Left lung (tissue), 10 donors: ENCODE results near the gene CCDC187. TPM values are rescaled to one million over a fixed set of nuclear protein-coding genes. Genes with fewer than 3 reads are reported as not detected.

Source experiments
- ATAC-seq: fragments of 200-7000 bp; cut with Tn5 transposase; one replicate; pipeline ENCODE4 v1.9.1; 2020; ENCODE audit warnings: moderate library complexity
- DNase-seq, 4 donors: peaks; one replicate each; pipeline ENCODE4 v3.0.0-alpha.2; 2013 to 2020
- H3K27ac ChIP-seq, 2 donors: fragments of 200-600 bp; sonication (generic) in 1 of 2; one replicate each; pipeline versions ENCODE4 v1.5.0 to v1.8.0; 2020 to 2021
- H3K27me3 ChIP-seq, 2 donors: fragments of 200-600 bp; sonication (generic) in 1 of 2; one replicate each; pipeline versions ENCODE4 v1.5.0 to v1.8.0; 2020 to 2021
- H3K36me3 ChIP-seq, 2 donors: fragments of 200-600 bp; sonication (generic) in 1 of 2; one replicate each; pipeline versions ENCODE4 v1.5.0 to v1.8.0; 2020 to 2021
- H3K4me1 ChIP-seq, 2 donors: fragments of 200-600 bp; one replicate each; pipeline ENCODE4 v1.8.0; 2021
- H3K4me3 ChIP-seq, 2 donors: fragments of 200-600 bp; sonication (generic) in 1 of 2; one replicate each; pipeline versions ENCODE4 v1.5.0 to v1.8.0; 2020 to 2021; ENCODE audit warnings: mild to moderate bottlenecking in 1 of 2
- H3K9me3 ChIP-seq, 2 donors: fragments of 200-600 bp; sonication (generic) in 1 of 2; one replicate each; pipeline versions ENCODE4 v1.5.0 to v1.8.0; 2020 to 2021
- intact Hi-C, 2 donors: fragments of 100-400 bp; cut with DNase I; formaldehyde crosslinking; loops; one replicate each; pipeline versions ENCODE4 v1.11.2 to v1.14.2; 2022
- polyA plus RNA-seq, 6 donors: library from polyadenylated mRNA; unstranded; fragments of 120-200 nt; gene quantifications; one replicate each; pipeline ENCODE4 v1.2.1, GENCODE V29; 2013; ENCODE audit not compliant: insufficient read length in 6 of 6
- total RNA-seq, 2 donors: library from RNA; stranded (reverse); fragmentation: NEBNext Ultra II Directional; extraction: Animal tissue kit (Norgen Biotek cat#: 25700); gene quantifications; one replicate each; pipeline ENCODE4 v1.2.1, GENCODE V29; 2021
- TF ChIP-seq, protein P1 (sequence below), 2 donors: fragments of 200-600 bp; sonication (generic) in 1 of 2; IDR thresholded peaks; one replicate each; pipeline versions ENCODE4 v1.5.0 to v1.8.0; 2021; ENCODE audit warnings: antibody characterized with exemption in 2 of 2
- donor health status: DM: no; HTN: yes; CAD: no.
- donor health status: DM: no; HTN: no; CAD: no.

Gene CCDC187
- total and polyA plus RNA-seq, 8 donors = 0.47 to 3.0 (median 1.9) TPM

DNA sequence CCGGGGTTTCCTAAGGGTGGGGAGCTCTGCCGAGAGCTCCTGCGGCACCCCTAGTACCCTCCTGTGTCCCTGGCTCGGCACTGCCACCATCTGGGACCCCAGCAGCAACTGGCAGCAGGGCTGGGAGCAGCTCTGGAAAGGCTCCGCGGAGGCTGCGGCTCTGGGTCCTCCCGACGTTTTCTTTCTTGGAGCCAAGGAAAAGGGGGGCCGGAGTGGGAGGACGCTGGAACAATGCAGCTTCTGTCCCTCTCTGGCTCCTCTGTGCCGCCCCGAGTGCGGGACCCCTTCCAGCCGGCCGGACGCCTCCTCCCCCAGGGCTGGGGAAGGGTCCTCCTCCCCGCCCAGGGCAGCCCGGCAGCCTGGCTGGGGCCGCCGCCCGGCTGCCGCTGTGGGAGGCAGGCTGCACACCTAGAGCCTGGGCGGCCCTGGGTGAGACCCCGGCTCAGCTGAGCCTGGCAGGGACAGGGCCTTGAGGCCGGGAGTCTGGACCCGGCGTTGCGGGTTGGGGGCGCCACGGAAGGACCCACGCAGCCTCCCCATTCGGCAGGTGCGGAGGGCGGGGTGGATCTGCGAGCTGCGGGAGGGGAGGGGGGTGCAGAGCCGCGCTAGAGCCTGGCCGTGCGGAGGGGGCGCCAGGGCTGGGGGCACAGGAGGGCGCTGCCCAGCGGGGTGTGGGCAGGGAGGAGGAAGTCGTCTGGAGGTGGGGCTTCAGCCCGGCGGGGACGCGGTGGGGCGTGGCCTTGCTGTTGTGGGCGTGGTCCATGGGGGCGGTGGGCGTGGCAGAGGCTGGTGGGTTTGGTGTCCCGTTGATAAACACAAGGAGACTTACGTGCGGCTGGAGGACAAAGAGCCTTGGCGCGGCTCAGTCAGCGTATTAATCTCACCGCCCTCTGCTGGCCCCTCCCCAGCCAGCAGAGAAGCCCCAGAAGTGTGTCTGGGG lies 38.6 kb upstream of the CCDC187 start:
- H3K36me3 ChIP-seq = peaks cover 0 to 8% of the 10 kb centered on the region in 2 donors
- peak overlapping the region; percentile 39 to 57 for H3K27ac ChIP-seq
- DNase-seq = peak; percentile 62 to 95 (median 86)
- TF ChIP-seq, protein P1, sequence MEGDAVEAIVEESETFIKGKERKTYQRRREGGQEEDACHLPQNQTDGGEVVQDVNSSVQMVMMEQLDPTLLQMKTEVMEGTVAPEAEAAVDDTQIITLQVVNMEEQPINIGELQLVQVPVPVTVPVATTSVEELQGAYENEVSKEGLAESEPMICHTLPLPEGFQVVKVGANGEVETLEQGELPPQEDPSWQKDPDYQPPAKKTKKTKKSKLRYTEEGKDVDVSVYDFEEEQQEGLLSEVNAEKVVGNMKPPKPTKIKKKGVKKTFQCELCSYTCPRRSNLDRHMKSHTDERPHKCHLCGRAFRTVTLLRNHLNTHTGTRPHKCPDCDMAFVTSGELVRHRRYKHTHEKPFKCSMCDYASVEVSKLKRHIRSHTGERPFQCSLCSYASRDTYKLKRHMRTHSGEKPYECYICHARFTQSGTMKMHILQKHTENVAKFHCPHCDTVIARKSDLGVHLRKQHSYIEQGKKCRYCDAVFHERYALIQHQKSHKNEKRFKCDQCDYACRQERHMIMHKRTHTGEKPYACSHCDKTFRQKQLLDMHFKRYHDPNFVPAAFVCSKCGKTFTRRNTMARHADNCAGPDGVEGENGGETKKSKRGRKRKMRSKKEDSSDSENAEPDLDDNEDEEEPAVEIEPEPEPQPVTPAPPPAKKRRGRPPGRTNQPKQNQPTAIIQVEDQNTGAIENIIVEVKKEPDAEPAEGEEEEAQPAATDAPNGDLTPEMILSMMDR (IDR thresholded peaks at IDR 0.05) = no peak
- H3K4me1 ChIP-seq = peaks cover 16 to 32% of the 10 kb centered on the region in 2 donors
- intact Hi-C loops = no loop called here
- peak overlapping the region in 1 of 2 donors; percentile 40 for H3K4me3 ChIP-seq
- ATAC-seq = peak; percentile 77
- H3K9me3 ChIP-seq = no peaks in the 10 kb centered on the region
- no peaks in the 10 kb centered on the region for H3K27me3 ChIP-seq

DNA sequence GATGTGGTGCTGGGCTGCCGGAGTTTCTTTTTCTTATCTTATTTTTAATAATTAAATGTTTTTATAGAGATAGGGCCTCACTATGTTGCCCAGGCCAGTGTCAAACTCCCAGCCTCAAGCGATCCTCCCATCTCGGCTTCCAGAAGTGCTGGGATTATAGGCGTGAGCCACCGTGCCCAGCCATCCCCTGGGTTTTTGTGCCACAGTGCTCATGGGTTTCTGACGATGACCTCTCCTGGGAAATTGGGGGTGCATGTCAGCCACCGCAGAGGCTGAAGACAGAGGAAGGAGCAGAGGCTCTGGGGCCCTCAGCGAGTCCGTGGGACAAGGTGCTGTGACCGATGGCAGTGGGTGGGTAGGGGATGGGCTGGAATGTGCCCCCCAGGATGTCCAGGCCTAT lies 37.9 kb upstream of the CCDC187 start:
- no peak overlapping the region for H3K4me3 ChIP-seq
- no peak for ATAC-seq
- peaks cover 16 to 29% of the 10 kb centered on the region in 2 donors for H3K4me1 ChIP-seq
- TF ChIP-seq, protein P1 (IDR thresholded peaks at IDR 0.05) = no peak
- intact Hi-C loops = no loop called here
- H3K36me3 ChIP-seq = peaks cover 0 to 15% of the 10 kb centered on the region in 2 donors
- H3K9me3 ChIP-seq = no peaks in the 10 kb centered on the region
- peak overlapping the region in 1 of 2 donors; percentile 57 for H3K27ac ChIP-seq
- no peak for DNase-seq
- no peaks in the 10 kb centered on the region for H3K27me3 ChIP-seq

DNA sequence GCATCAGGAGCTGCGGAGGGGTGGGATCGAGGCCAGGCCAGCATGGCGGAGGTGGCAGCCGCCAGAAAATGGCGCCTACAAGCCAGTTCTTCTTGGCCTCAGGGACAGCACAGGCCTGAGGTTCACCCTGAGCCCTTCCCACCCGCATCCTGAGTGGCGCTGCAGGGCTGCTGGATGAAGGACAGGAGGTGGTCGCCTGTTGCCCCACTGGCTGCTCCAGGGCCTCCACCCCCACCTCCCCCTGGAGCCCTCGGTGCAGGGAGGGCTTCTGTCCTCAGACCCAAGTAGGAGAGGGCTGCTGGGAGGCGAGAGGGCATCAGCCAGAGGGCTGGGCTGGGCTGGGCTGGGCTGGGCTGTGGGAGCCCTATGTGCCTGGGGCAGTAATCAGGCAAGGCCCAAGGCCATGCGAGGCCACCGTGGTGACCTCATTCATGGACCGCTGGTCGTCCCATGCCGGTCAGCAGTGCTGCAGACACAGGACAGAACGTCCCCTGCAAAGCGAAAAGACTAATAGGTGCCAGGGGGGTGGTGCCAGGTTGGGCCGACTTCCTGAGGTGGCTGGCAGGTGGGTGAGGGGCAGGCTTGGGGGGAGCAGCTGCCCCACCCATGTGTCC lies 37.3 kb upstream of the CCDC187 start:
- no peak overlapping the region for H3K4me3 ChIP-seq
- DNase-seq = no peak
- peaks cover 0 to 21% of the 10 kb centered on the region in 2 donors for H3K36me3 ChIP-seq
- H3K27ac ChIP-seq = no peak overlapping the region
- TF ChIP-seq, protein P1 (IDR thresholded peaks at IDR 0.05) = no peak
- H3K9me3 ChIP-seq = no peaks in the 10 kb centered on the region
- no peak for ATAC-seq
- peaks cover 16 to 23% of the 10 kb centered on the region in 2 donors for H3K4me1 ChIP-seq
- intact Hi-C loops = no loop called here
- no peaks in the 10 kb centered on the region for H3K27me3 ChIP-seq

DNA sequence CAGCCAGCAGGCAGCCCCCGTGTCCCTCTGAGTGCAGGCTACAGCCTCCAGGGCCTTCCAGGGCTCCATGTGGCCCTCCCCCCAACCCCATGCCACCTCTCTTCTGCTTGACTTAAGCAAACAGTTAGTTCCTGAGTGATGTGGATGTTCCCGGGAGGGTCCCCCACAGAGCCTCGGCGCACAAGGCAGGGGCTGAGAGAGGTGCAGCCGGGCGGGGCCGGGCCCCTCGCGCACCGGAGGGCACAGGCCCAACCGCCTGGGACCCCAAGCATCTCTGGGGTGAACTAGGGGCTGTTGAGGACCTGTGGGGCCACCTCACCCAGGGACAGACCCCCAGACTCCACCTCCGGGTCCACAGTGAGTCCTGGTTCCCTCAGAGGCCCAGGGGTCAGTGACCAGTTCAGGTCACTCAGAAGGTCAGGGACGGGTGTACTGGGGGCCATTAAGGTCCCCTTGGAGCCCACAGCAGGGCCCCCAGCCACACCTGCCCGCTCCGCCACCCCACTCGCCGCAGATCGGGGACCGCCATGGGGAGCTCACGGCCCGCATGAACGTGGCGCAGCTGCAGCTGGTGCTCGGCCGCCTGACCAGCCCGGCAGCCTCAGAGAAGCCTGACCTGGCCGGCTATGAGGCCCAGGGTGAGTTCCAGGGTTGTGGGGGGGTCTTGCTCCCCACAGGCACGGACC lies 36.6 kb upstream of the CCDC187 start:
- no peaks in the 10 kb centered on the region for H3K27me3 ChIP-seq
- no peak overlapping the region for H3K4me3 ChIP-seq
- H3K4me1 ChIP-seq = peaks cover 15 to 18% of the 10 kb centered on the region in 2 donors
- H3K27ac ChIP-seq = no peak overlapping the region
- intact Hi-C loops = no loop called here
- ATAC-seq = no peak
- no peak for DNase-seq
- H3K9me3 ChIP-seq = no peaks in the 10 kb centered on the region
- peaks cover 0 to 24% of the 10 kb centered on the region in 2 donors for H3K36me3 ChIP-seq
- TF ChIP-seq, protein P1 (IDR thresholded peaks at IDR 0.05) = no peak
